MCF 10A (cell line): ENCODE data around the gene TNFRSF4. TPM values are rescaled to one million over a fixed set of nuclear protein-coding genes. Genes with fewer than 3 reads are reported as not detected.

Source experiments
- BruUV-seq: library from RNA; stranded (reverse); fragments of 400-500 nt; replicated peaks from 2 replicates; lab custom pipeline; 2021; lab: Mats Ljungman, UMichigan
- CTCF ChIA-PET: fragments of 300-600 bp; sonication (Branson Sonifier 250); formaldehyde crosslinking; extraction: SDS; loops from one replicate; lab custom pipeline; 2021; ENCODE audit warnings: antibody characterized with exemption, inconsistent platforms; lab: Yijun Ruan, JAX
- POLR2A ChIA-PET: fragments of 300-600, 350-650 bp; sonication (Branson Sonifier 250); formaldehyde crosslinking; extraction: SDS; loops from one replicate; lab custom pipeline; 2020; ENCODE audit warnings: antibody characterized with exemption, inconsistent platforms; lab: Yijun Ruan, JAX
- DNase-seq: peaks from one replicate; pipeline ENCODE4 v3.0.0-alpha.2; 2018; ENCODE audit not compliant: unreplicated experiment
- H3K27ac Mint-ChIP-seq: one replicate; pipeline ENCODE4 v1.8.0; 2022; ENCODE audit warnings: mild to moderate bottlenecking, low read depth, mixed read lengths; ENCODE audit not compliant: unreplicated experiment
- H3K27me3 Mint-ChIP-seq: one replicate; pipeline ENCODE4 v1.8.0; 2022; ENCODE audit warnings: mixed read lengths; ENCODE audit not compliant: insufficient read depth, unreplicated experiment
- H3K36me3 Mint-ChIP-seq: one replicate; pipeline ENCODE4 v1.8.0; 2022; ENCODE audit warnings: mild to moderate bottlenecking, moderate library complexity, mixed read lengths; ENCODE audit not compliant: insufficient read depth, unreplicated experiment
- H3K4me1 Mint-ChIP-seq: one replicate; pipeline ENCODE4 v1.8.0; 2022; ENCODE audit warnings: mixed read lengths; ENCODE audit not compliant: insufficient read depth, unreplicated experiment
- H3K4me3 Mint-ChIP-seq: one replicate; pipeline ENCODE4 v1.8.0; 2022; ENCODE audit warnings: mild to moderate bottlenecking, moderate library complexity, mixed read lengths; ENCODE audit not compliant: unreplicated experiment
- H3K9me3 Mint-ChIP-seq: one replicate; pipeline ENCODE4 v1.8.0; 2022; ENCODE audit warnings: mixed read lengths; ENCODE audit not compliant: unreplicated experiment
- CTCF ChIP-seq: fragments of 200-600 bp; IDR thresholded peaks from one replicate; pipeline ENCODE4 v1.8.0; 2022; ENCODE audit warnings: antibody characterized with exemption, mild to moderate bottlenecking; ENCODE audit not compliant: unreplicated experiment
- intact Hi-C: fragments of 100-400 bp; cut with micrococcal nuclease; formaldehyde crosslinking; loops from 2 replicates; pipeline ENCODE4 v1.14.1; 2022
- total RNA-seq: library from RNA; stranded (reverse); gene quantifications from 2 replicates; pipeline ENCODE4 v1.2.3, GENCODE V29; 2022

Gene TNFRSF4
- total RNA-seq, 1 experiment from 2014 or later, result not detected

GRCh38 chr1:1238702-1239178 is 24.8 kb upstream of the TNFRSF4 start:
- DNase-seq, result no peak
- no peak overlapping the region for H3K4me3 Mint-ChIP-seq
- H3K36me3 Mint-ChIP-seq, result peaks cover 5% of the 10 kb centered on the region
- no peak overlapping the region for H3K27ac Mint-ChIP-seq
- H3K4me1 Mint-ChIP-seq, result no peaks in the 10 kb centered on the region
- H3K9me3 Mint-ChIP-seq, result no peaks in the 10 kb centered on the region
- no TSS peak for BruUV-seq
- POLR2A ChIA-PET, result interaction anchor here (1.1 to 1.2 kb wide), 2 partner anchors 12 to 22 kb away, joined by 5 read pairs; no protein-coding TSS in a partner anchor
- intact Hi-C loops, result no loop called here
- TF ChIP-seq CTCF, result no peak
- H3K27me3 Mint-ChIP-seq, result no peaks in the 10 kb centered on the region
- CTCF ChIA-PET, result interaction anchor here (0.7 to 1.1 kb wide), 2 partner anchors 12 to 23 kb away, joined by 3 read pairs; no protein-coding TSS in a partner anchor

- ChIA-PET POLR2A (no interaction called here), CTCF (interaction anchor here (1.1 kb wide), 1 partner anchor 24 kb away, joined by 3 read pairs; no protein-coding TSS in a partner anchor)
- Mint-ChIP-seq H3K9me3 (no peaks in the 10 kb centered on the region), H3K27ac (no peak overlapping the region), H3K4me3 (no peak overlapping the region), H3K27me3 (no peaks in the 10 kb centered on the region), H3K36me3 (peaks cover 10% of the 10 kb centered on the region), H3K4me1 (no peaks in the 10 kb centered on the region)
- TF ChIP-seq CTCF, result no peak
- DNase-seq, result peak; percentile 16
- intact Hi-C loops, result no loop called here
- BruUV-seq, result no TSS peak
These were observed 24.1 kb upstream of the TNFRSF4 start for GRCh38 chr1:1237874-1238701.

GRCh38 chr1:1236945-1237873 is 23.3 kb upstream of the TNFRSF4 start:
- POLR2A ChIA-PET, result no interaction called here
- H3K36me3 Mint-ChIP-seq, result peaks cover 10% of the 10 kb centered on the region

More at GRCh38 chr1:1236945-1237873, 23.3 kb upstream of the TNFRSF4 start:
- Mint-ChIP-seq H3K4me3 (no peak overlapping the region), H3K27me3 (no peaks in the 10 kb centered on the region), H3K9me3 (no peaks in the 10 kb centered on the region), H3K27ac (no peak overlapping the region), H3K4me1 (no peaks in the 10 kb centered on the region)
- no peak for DNase-seq
- intact Hi-C loops, result no loop called here
- CTCF ChIA-PET, result no interaction called here
- no peak for TF ChIP-seq CTCF
- no TSS peak for BruUV-seq
